Effector CD8-positive, alpha-beta T cell (primary cell): ENCODE measurements around the gene KCNN1.
"Not testable (repeated sequence)": the region's sequence is repeated elsewhere in the genome, so short reads cannot be mapped to it uniquely, and the experiment has no call there.

Source experiments
- DNase-seq: peaks from one replicate; lab custom pipeline; 2025; lab: John Stamatoyannopoulos, UW

Gene KCNN1

GRCh38 chr19:18000915-18001776 lies 34.2 kb downstream of the KCNN1 start:
- peak; percentile 84 for DNase-seq

- no peak for DNase-seq
Observed at GRCh38 chr19:18001777-18002345, 35.0 kb downstream of the KCNN1 start.

GRCh38 chr19:18002347-18002850 lies 35.5 kb downstream of the KCNN1 start:
- no peak for DNase-seq

GRCh38 chr19:18005750-18006149 lies 38.8 kb downstream of the KCNN1 start:
- DNase-seq, result not testable (repeated sequence)

- peak; percentile 68 for DNase-seq
Observed at GRCh38 chr19:18007044-18007916, 40.4 kb downstream of the KCNN1 start.

GRCh38 chr19:18007917-18008673 lies 41.2 kb downstream of the KCNN1 start, which contains the start of gene ARRDC2:
Gene ARRDC2 (plus strand): TSS chr19:18008170. CDS start chr19:18008311, 141 bp downstream.
- DNase-seq, result peak; percentile 92

- no peak for DNase-seq
Observed at GRCh38 chr19:18008814-18009213, 41.9 kb downstream of the KCNN1 start.

- no peak for DNase-seq
Observed at GRCh38 chr19:18009412-18010066, 42.6 kb downstream of the KCNN1 start.

- DNase-seq, result no peak
Observed at GRCh38 chr19:18010149-18010548, 43.2 kb downstream of the KCNN1 start.

GRCh38 chr19:18013210-18014111 lies 46.6 kb downstream of the KCNN1 start:
- DNase-seq, result no peak

GRCh38 chr19:18014197-18014596 lies 47.3 kb downstream of the KCNN1 start:
- DNase-seq, result peak; percentile 37

- DNase-seq, result no peak
Observed at GRCh38 chr19:18016209-18016910, 49.5 kb downstream of the KCNN1 start.

- DNase-seq, result no peak
Observed at GRCh38 chr19:18017275-18018083, 50.6 kb downstream of the KCNN1 start.

GRCh38 chr19:18020212-18021085 lies 53.5 kb downstream of the KCNN1 start:
- DNase-seq, result no peak

GRCh38 chr19:18021121-18021755 lies 54.3 kb downstream of the KCNN1 start:
- DNase-seq, result peak; percentile 69

- DNase-seq, result peak; percentile 71
Observed at GRCh38 chr19:18023622-18024251, 56.8 kb downstream of the KCNN1 start.
